Measurements from ENCODE around the gene NDUFS3.

NDUFS3 gene

DNA sequence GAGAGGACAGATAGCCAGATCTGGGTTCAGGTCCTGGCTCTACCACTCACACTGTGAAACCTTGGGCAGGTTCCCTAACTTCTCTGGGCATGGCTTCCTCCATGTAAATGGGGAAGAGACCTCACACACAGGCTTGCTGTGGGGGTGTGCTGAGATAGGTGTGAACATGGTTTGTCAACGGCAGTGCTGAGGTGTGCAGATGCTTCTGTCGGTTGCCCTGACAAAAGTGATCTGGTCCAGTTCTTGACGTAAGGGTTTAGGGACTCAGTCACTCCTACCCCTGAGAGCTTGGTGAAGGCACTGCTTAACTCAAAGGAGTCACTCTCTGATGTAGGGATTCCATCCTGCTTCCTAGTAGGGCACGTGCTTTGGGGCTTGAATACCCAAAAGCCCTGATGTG, 13.4 kb downstream of the NDUFS3 start:
- no peak for DNase-seq

DNA sequence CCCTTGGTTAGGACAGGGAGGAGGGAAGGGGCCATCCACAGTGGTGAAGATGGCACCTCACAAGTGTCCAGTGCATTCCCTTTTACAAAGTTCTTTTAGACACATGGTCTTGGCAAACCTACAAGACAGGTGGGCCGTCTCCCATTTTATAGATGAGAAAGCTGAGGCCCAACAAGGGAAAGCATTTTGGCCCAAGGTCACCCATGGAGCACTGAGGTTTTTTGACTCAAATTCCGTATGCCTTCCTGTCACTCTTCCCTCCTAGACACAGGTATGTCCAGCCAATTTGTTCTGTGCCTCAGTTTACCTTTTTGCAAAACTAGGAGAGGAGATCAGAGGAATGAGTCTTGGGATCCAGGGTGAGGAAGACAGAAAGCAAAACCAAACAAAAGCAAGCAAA, 14.1 kb downstream of the NDUFS3 start:
- no peak for DNase-seq

DNA sequence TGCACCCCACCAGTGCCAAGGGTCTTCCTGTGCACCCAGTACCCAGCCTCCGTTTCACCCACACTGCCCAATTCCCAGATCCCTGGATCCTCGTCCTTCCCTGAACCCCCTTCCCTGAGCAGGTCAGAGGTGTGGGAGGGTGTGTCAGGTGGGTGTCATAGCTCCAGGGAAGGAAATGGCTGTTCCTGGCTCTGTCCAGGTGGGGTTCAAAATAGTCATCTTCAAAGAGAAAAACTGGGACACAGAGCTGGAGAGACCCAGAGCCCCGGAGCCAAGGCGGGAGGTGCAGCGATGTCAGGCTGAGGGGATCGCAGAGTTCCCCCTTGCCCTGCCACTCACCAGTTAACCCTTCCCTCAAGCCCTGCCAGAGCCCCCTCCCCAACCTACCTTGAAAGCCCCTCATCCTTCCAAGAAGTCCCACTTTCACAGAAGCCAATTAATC, 14.6 kb downstream of the NDUFS3 start:
- DNase-seq: no peak

DNA sequence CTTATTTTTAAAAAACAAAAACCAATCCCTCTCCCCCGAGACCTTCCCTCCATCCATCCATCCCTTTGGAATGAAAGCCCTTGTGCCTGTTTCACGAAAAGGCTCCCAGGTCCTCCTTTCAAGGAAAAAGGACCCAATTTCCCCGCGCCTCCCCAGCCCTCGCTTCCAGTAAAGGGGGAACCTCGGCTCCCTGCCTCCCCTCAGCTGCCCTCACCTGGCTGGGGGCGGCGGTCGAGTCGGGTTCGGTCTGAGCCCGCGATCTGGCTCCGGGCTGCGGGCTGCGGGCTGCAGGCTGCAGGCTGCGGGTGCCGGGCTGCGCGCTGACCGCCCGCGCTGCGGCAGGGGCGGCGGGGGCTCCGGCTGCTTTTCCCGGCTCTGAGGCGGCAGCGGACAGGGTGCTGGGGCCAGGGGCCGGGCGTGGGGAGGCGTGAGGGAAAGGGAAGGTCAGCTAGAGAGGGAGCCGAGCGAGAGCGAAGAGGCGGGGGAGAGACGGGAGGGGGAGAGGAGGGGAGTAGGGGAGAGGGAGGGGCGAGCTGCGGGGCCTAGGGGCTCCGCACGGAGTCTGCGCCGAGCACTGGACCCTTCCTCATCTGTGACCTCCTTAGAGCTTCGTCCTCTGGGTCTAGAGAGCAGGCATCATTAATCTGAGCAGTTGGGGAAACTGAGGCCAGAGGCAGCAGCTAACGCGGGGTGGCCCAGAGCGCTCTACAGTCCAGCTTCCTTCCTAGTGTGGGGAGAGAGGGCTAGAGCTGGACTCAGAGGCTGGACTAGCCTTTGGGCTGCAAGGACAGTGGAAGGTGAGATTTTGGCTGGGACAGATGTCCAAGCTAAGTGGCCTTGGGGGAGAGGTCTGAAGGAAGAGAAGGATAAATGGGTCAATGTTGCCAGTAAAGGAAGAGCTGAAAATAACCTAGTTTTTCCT, 15.3 kb downstream of the NDUFS3 start, which contains the start of gene C1QTNF4:
TSS of gene C1QTNF4 (minus strand) at position 478 of the 922 bp plus-strand sequence. CDS start 3,601 bp downstream, outside the sequence.
- no peak for DNase-seq

DNA sequence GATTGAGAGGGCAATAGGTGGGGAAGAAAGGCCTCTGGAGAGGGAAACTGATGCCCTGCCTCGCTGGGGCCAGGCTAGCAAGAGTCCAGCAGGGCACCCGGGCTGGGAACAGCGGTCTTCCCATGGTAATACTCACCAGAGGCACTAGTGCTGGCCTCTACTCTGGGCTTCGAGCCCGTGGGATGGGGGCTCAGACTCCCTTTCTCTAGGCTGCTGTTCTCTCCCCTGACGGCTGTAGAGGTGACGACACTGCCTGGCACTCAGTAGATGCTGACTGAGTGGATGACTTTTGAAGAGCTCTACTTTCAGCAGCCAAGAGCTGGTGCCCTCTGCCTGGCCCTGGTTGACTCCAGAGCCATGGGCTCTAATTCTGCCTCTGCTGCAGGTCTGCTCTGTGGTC, 16.2 kb downstream of the NDUFS3 start:
- no peak for DNase-seq

DNA sequence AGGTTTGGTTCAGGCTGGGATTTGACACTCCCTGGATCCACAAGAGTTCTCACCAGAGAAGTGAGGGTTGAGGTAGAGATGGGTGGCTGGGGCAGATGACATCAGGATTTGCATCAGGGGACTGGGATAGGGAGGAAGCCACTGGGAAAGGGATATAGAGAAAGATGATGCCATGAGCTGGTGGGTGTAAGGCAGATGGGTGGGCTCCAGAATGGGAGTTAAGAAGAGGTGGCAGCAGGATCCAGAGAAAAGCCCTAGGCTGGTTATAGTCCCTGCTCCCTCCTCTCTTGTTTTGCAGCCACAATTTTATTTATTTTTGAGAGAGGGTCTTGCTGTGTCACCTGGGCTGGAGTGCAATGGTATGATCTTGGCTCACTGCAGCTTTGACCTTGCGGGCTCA, 17.1 kb downstream of the NDUFS3 start:
- DNase-seq: no peak

DNA sequence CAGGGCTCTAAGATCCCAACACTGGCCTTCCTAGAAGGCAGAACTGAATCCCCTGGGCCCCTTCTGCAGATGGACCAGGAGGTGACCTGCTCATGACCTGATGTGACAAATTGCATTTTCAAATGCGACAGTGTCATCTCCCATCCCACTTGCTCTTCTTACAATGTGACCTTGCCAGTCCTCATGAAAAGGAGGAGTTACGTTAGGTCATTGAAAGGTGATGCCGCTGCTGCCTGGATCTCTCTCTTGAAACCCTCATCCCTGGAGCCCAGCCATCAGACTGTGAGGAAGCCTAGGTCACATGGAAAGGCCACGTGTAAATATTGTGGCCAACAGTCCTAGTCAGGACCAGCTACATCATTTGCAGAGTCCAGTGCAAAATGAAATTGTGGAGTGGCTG, 21.0 kb downstream of the NDUFS3 start:
- no peak for DNase-seq

DNA sequence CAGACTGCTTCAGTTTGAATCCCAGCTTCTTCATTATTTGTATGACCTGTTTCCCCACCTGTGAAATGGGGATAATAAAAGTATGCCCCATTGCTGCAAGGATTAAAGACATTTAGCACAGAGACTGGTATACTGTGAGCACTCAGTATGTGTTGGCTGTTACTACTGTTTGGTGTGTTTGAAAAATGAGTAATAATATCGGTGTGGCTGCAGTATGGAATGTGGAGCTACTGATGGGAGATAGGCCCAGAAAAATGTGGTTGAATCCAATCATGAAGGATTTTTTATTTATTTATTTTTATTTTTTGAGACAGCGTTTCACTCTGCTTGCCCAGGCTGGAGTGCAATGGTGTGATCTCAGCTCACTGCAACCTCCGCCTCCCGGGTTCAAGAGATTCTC, 24.4 kb downstream of the NDUFS3 start:
- no peak for DNase-seq

DNA sequence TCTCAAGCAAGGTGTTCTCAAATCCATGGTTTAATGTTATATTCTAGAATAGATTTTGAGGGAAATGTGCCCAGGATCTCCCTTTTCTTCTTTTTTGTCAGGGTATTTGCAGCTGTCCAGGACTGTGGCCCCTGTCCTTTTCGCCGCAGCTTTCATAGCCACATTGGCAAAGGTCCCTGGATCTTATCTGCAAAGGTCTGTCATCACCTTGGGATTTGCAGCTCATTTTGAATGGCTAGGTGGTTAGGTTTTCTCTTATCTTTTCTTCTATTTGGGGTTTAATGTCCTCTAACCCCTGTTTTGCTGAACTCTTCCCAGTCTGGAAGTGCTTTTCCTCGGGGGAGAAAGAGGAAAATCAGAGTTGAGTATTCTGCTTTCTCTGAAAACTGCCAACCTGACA, 27.0 kb downstream of the NDUFS3 start:
- DNase-seq: no peak

DNA sequence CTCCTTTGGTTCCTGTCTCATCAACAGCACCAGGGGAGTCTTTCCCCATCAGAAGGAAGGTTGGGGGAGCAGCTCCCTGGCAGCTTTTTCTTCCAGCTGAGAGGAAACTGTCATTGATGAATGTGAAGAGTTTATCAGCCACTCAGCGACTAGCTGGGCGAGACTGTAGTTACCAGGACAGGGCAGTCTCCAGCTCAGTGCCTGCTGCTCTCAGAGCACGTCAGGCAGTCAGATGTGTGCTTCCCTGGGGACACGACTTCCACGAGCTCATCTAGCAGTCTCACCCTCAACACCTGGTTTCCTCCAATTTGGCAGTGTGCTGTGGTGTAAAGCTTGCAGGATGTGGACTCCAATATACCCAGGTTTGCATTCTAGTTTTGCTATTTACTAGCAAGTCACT, 27.9 kb downstream of the NDUFS3 start:
- no peak for DNase-seq

DNA sequence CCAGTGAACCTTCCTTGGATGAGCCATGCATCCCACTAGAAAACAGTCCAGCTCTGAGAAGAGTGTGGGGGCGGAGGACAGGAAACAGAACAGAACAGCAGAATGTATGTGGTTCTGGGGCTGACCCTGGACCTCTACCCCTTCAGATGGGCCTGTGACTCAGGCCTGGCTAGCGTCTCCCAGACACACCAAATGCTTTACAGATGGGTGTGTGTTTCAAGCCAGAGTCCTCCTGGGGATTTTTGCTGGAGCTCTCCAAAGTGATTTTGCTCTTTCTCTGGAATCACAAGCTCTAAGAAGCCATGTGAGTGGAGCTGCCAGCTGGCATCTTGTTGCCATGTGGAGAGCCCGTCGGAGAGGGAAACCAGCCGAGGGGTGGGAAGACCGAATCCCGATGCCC, 28.5 kb downstream of the NDUFS3 start:
- DNase-seq: no peak

DNA sequence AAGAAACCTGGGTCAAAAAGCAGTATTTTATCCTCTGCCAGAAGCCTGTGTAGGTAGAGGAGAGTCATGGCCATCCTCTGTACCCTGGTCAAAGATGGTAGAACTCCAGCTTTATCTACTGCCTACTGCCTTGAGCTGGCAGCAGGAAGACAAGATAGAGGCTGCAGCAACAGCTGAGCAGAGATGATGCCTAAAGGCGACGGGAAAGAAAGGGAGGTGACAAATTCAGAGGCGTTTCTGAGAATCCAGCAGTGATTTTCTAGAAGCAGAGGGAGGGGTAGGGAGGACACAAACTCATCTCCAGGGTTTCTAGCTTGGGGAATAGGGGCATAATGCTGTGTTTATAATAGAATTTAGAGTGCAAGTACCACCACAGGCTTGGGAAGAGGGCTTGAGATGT, 30.8 kb downstream of the NDUFS3 start:
- no peak for DNase-seq

DNA sequence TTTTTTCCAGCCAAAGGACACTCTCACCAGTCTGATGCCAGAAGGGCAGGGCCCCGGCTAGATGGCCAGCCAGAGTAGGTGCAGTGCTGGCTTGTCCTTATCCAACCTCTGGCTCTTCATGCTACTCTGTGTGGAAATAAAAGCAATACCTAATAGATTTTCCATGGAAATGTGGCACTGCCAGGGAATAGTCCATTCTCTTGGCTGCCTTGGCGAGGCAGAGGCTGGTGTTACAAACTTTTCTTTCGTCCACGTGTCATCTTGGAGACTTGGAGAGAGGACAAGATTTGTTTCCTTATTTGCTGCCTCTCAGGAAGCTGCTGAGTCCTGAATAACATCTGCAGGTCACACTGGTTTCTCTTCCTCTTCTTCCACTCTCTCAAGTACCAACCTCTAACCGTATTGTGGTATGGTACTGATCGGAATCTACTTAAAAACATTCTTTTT, 32.5 kb downstream of the NDUFS3 start:
- DNase-seq: no peak

DNA sequence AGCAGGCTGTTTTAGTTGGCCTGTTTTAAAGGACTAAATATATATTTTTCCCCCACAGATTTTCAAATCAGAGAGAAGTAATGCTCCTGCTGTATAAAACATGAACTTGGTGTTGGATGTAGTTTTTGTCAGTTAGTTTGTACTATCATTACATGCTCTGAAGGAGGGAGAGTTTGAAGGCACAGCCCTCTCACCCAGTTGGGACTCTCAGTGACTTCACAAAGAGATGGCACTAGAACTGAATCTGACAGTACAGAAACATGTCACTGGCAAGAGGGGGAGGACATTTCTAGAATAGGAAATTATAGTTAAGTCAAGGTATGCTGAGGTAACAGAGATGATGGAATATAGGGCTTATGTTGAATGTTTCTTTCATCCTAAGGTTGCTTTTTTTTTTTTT, 36.4 kb downstream of the NDUFS3 start:
- no peak for DNase-seq

DNA sequence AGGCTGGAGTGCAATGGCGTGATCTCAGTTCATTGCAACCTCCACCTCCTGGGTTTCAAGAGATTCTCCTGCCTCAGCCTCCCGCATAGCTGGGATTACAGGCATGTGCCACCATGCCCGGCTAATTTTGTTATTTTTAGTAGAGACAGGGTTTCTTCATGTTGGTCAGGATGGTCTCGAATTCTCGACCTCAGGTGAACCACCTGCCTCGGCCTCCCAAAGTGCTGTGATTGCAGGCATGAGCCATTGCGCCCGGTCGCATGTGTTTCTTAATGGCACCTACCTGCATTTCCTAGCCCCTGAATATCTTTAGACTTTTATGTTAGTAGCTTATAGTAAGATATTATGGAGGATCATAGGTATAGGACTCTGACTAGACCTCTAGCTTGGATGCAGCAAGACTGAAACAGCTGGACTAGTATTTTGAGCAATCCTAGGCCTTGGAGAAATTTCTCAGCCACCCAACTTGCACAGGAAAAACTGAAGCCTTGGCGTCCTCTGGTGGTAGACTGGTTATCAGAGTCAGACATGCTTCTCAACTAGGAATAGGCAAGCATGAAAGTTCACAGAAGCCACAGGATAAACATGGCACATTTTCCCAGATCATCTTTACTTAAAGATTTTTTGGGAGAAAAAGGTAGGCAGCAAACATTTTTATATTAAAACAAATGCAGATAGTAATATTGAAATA, 38.0 kb downstream of the NDUFS3 start:
- DNase-seq: peak; percentile 9

DNA sequence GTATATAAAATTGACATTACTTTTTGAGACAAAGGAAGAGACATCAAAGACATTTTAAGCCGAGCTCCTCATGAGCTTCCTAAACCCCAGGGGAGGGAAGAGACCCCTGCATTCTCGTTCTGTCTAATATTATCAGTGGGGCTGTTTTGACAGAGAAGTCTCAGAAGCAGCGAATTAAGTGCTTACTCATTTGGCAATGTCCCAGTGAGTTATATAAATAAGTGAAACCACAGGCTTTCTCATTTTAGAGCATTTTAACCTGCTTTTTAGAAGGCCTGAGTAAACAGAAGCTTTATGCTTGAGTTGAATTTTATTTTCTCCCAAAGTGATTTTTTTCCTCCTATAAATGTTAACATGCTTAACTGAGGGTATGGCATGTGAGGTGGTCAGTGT, 38.5 kb downstream of the NDUFS3 start:
- DNase-seq: no peak

DNA sequence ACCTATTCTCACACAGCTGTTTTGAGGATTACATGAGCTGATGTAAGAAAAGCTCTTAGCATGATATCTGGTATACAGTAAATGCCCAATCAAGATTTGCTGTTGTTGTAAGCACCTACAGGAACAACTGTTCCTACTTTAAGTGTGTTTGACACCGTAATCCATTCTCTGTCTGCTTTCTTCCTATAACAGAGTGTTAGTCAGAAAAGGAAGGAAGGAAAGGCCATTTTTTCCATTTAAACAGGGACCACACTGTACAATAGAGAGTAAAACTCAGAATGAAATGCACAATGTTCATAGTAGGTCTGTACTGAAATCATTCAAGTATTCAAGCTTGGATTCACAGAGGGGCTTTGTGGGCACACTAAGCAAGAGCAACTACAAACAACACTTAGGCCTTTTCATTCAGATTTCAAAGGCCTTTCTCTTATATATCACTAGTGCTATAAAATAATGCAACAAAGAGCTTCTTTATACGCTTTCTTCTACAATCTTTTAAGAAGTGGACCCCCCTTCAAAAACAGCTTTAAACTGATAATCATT, 42.0 kb downstream of the NDUFS3 start:
- no peak for DNase-seq

DNA sequence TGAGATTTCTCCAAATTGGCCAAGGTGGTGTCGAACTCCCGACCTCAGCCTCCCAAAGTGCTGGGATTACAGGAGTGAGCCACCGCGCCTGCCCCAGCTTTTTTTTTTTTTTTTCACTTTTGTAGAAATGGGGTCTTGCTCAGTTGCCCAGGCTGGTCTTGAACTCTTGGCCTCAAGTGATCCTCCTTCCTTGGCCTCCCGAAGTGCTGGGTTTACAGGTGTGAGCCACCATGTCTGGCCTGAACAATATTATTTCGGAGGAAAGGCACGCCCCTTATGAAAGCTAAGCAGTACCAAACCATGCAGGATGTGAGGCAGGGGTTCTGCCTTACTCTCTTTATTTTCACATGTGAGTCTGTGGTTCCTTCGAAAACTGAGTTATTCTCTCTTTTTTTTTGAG, 47.4 kb downstream of the NDUFS3 start:
- DNase-seq: no peak

DNA sequence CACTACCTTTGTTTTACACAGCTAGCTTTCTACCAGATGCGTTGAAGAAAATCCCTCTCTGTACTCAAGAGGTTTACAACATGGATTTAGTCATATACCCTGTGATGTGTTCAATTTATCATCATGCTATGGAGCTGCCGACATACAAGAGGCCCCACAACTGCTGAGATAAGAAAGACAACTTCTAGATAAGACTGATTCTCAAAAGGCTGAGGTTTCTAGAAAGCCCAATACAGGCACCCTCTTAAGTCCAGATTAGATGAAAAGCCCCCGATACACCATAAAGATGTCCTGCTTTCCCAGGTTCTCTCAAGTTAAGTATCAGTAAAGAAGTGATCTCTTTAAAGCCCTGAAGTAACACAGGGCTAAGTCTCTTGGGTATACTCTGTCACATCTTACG, 49.2 kb downstream of the NDUFS3 start:
- no peak for DNase-seq

DNA sequence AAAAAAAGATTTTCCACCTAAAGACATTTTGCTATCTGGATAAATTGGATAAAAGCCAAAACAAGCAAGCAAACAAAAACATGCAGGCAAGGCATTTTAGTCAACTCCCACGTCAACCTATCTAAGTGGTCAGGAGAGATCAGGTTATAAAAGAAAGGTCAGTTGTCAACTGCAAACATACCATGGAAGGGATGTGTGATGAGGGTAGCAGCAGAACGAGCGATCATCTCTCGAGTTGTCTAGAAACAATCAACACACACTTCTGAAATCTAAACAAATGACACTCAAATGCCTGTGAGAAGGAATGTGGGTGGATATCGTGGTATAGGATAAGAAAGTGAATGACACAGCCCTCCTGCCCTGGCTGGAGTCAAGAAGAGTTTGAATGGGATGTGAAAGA, 52.6 kb downstream of the NDUFS3 start:
- no peak for DNase-seq
